GM18505 (cell line): ENCODE data around the gene ASCC1.

Experiments
- ATAC-seq: cut with Tn5 transposase; IDR thresholded peaks from one replicate; pipeline ENCODE4 v1.9.1; 2021; ENCODE audit not compliant: unreplicated experiment
- POLR2A ChIP-seq: IDR thresholded peaks from 4 replicates; pipeline ENCODE4 v1.6.1; 2011; ENCODE audit warnings: borderline replicate concordance; ENCODE audit not compliant: insufficient read depth, insufficient read length; ENCODE audit errors: extremely low read depth

ASCC1 gene

GRCh38 chr10:72083790-72084459, 132.2 kb downstream of the ASCC1 start:
- no peak for ATAC-seq
- no peak for TF ChIP-seq POLR2A

GRCh38 chr10:72082856-72083789, 133.0 kb downstream of the ASCC1 start:
- TF ChIP-seq POLR2A = no peak
- ATAC-seq = no peak

GRCh38 chr10:72081772-72082590, 134.1 kb downstream of the ASCC1 start:
- no peak for TF ChIP-seq POLR2A
- no peak for ATAC-seq

- no peak for ATAC-seq
- TF ChIP-seq POLR2A = no peak
These were observed 134.9 kb downstream of the ASCC1 start for GRCh38 chr10:72081210-72081609.

GRCh38 chr10:72080042-72080975, 135.8 kb downstream of the ASCC1 start:
- ATAC-seq = no peak

GRCh38 chr10:72079356-72079755, 136.7 kb downstream of the ASCC1 start:
- no peak for TF ChIP-seq POLR2A
- ATAC-seq = no peak

More at GRCh38 chr10:72080042-72080975, 135.8 kb downstream of the ASCC1 start:
- TF ChIP-seq POLR2A = no peak

GRCh38 chr10:72077275-72077990, 138.6 kb downstream of the ASCC1 start:
- no peak for ATAC-seq
- no peak for TF ChIP-seq POLR2A

GRCh38 chr10:72076756-72077155, 139.3 kb downstream of the ASCC1 start:
- TF ChIP-seq POLR2A = no peak
- ATAC-seq = no peak

GRCh38 chr10:72075376-72076115, 140.5 kb downstream of the ASCC1 start:
- TF ChIP-seq POLR2A = no peak
- no peak for ATAC-seq

- no peak for TF ChIP-seq POLR2A
- no peak for ATAC-seq
These were observed 141.3 kb downstream of the ASCC1 start for GRCh38 chr10:72074574-72075375.
